ENCODE results near the gene LIN37. TPM values are rescaled to one million over a fixed set of nuclear protein-coding genes. Genes with fewer than 3 reads are reported as not detected.

The LIN37 gene
- total RNA-seq, 2 donors from 2014 or later, result 9.9 to 30.5 TPM

- Histone ChIP-seq H3K27ac (no peak overlapping the region), H3K9me3 (no peaks in the 10 kb centered on the region), H3K4me1 (ENCODE audit: control insufficient read depth in 1 of 2, low read depth in 2 of 2) (no peaks in the 10 kb centered on the region), H3K27me3 (replicated peaks; ENCODE audit: insufficient read depth) (no peaks in the 10 kb centered on the region), H3K4me3 (no peak overlapping the region), H3K36me3 (peaks cover 14% of the 10 kb centered on the region)
- no peak for ATAC-seq (ENCODE audit: insufficient number of reproducible peaks, low FRiP score, low read depth)
- no peak for DNase-seq (ENCODE audit: low spot score)
- TF ChIP-seq CTCF (IDR thresholded peaks at IDR 0.05), result no peak
Measured at GRCh38 chr19:35786299-35787160, 38.2 kb downstream of the LIN37 start.

- Histone ChIP-seq H3K27me3 (replicated peaks; ENCODE audit: insufficient read depth) (no peaks in the 10 kb centered on the region), H3K36me3 (peaks cover 10% of the 10 kb centered on the region), H3K4me1 (ENCODE audit: control insufficient read depth in 1 of 2, low read depth in 2 of 2) (no peaks in the 10 kb centered on the region), H3K4me3 (no peak overlapping the region), H3K27ac (no peak overlapping the region), H3K9me3 (no peaks in the 10 kb centered on the region)
- ATAC-seq (ENCODE audit: insufficient number of reproducible peaks, low FRiP score, low read depth) (no peak), DNase-seq (ENCODE audit: low spot score) (no peak)
- TF ChIP-seq CTCF (IDR thresholded peaks at IDR 0.05), result no peak
Measured at GRCh38 chr19:35787227-35787799, 38.9 kb downstream of the LIN37 start.

- H3K36me3 ChIP-seq, result peaks cover 8% of the 10 kb centered on the region
- no peaks in the 10 kb centered on the region for H3K27me3 ChIP-seq (replicated peaks; ENCODE audit: insufficient read depth)
- DNase-seq (ENCODE audit: low spot score) (no peak), ATAC-seq (ENCODE audit: insufficient number of reproducible peaks, low FRiP score, low read depth) (no peak)
- TF ChIP-seq CTCF (IDR thresholded peaks at IDR 0.05), result no peak
- H3K4me1 ChIP-seq (ENCODE audit: control insufficient read depth in 1 of 2, low read depth in 2 of 2), result no peaks in the 10 kb centered on the region
- H3K27ac ChIP-seq, result no peak overlapping the region
- no peaks in the 10 kb centered on the region for H3K9me3 ChIP-seq
- H3K4me3 ChIP-seq, result no peak overlapping the region
Measured at GRCh38 chr19:35788205-35788960, 40.0 kb downstream of the LIN37 start.

GRCh38 chr19:35789195-35789977 is 41.0 kb downstream of the LIN37 start:
- peaks cover 8% of the 10 kb centered on the region for H3K36me3 ChIP-seq
- no peak overlapping the region for H3K4me3 ChIP-seq
- no peaks in the 10 kb centered on the region for H3K27me3 ChIP-seq (replicated peaks; ENCODE audit: insufficient read depth)
- DNase-seq (ENCODE audit: low spot score), result no peak
- no peaks in the 10 kb centered on the region for H3K9me3 ChIP-seq
- ATAC-seq (ENCODE audit: insufficient number of reproducible peaks, low FRiP score, low read depth), result no peak
- no peak for TF ChIP-seq CTCF (IDR thresholded peaks at IDR 0.05)
- no peaks in the 10 kb centered on the region for H3K4me1 ChIP-seq (ENCODE audit: control insufficient read depth in 1 of 2, low read depth in 2 of 2)
- H3K27ac ChIP-seq, result no peak overlapping the region
